ENCODE results near the gene SENP8. TPM values are rescaled to one million over a fixed set of nuclear protein-coding genes. Genes with fewer than 3 reads are reported as not detected.
A peak's percentile ranks its signal among the peaks of the same experiment; 100 is the strongest.

The SENP8 gene
- total and polyA plus RNA-seq, 2 of the 13 experiments (the other 11 are each of a cell fraction or from before 2014, with no cell fraction given): 2.7 to 3.0 TPM

DNA sequence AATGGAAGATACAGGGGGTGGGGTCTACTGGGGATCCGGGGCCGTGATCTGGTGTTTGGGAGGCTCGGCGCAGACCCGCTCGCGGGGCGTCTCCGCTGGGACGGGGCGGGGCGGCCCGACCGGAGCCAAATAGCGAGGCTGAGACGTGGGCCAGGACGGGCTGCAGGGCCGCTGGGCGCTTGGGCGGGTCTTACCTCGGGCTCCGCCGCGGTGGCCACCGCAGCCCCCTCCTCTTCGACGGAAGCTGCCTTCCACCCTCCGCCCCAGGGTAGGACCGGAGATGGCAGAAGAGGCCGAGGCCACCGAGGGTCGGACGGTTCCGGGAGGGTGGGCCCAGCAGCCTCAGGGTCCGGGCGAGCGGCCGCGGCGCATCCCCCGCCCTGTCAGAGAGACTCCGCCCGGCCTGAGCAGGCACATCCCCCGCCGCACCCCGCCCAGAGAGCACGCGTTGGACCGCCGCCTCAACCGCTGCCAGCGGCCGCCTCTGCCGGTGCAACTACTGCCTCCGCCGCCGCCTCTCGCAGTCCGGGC is 652 bp upstream of the SENP8 start (continued):
- TF ChIP-seq PTBP1 (IDR thresholded peaks at IDR 0.05; ENCODE audit: low read depth, low read length, poor library complexity, severe bottlenecking): no peak
- no peak for TF ChIP-seq ZNF878 (CRISPR knock-in tag; IDR thresholded peaks at IDR 0.05)
- TF ChIP-seq ZNF607 (CRISPR knock-in tag; IDR thresholded peaks at IDR 0.05; ENCODE audit: borderline replicate concordance): 0 out of 2 replicates have a peak, but pooled peaks have one; percentile 15
- TF ChIP-seq, protein P1, sequence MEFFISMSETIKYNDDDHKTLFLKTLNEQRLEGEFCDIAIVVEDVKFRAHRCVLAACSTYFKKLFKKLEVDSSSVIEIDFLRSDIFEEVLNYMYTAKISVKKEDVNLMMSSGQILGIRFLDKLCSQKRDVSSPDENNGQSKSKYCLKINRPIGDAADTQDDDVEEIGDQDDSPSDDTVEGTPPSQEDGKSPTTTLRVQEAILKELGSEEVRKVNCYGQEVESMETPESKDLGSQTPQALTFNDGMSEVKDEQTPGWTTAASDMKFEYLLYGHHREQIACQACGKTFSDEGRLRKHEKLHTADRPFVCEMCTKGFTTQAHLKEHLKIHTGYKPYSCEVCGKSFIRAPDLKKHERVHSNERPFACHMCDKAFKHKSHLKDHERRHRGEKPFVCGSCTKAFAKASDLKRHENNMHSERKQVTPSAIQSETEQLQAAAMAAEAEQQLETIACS (CRISPR knock-in tag; IDR thresholded peaks at IDR 0.05): no peak
- no peak for TF ChIP-seq KLF12 (CRISPR knock-in tag; IDR thresholded peaks at IDR 0.05; ENCODE audit: borderline replicate concordance)
- TF ChIP-seq ZNF7 (CRISPR knock-in tag; IDR thresholded peaks at IDR 0.05): no peak
- no peak for TF ChIP-seq NFE2L1 (CRISPR knock-in tag; IDR thresholded peaks at IDR 0.05; ENCODE audit: borderline replicate concordance)
- TF ChIP-seq, protein P2, sequence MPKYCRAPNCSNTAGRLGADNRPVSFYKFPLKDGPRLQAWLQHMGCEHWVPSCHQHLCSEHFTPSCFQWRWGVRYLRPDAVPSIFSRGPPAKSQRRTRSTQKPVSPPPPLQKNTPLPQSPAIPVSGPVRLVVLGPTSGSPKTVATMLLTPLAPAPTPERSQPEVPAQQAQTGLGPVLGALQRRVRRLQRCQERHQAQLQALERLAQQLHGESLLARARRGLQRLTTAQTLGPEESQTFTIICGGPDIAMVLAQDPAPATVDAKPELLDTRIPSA (CRISPR knock-in tag; IDR thresholded peaks at IDR 0.05; ENCODE audit: borderline replicate concordance): 0 out of 2 replicates have a peak, but pooled peaks have one; percentile 56
- TF ChIP-seq KDM1A (CRISPR knock-in tag; IDR thresholded peaks at IDR 0.05): no peak
- TF ChIP-seq, protein P3, sequence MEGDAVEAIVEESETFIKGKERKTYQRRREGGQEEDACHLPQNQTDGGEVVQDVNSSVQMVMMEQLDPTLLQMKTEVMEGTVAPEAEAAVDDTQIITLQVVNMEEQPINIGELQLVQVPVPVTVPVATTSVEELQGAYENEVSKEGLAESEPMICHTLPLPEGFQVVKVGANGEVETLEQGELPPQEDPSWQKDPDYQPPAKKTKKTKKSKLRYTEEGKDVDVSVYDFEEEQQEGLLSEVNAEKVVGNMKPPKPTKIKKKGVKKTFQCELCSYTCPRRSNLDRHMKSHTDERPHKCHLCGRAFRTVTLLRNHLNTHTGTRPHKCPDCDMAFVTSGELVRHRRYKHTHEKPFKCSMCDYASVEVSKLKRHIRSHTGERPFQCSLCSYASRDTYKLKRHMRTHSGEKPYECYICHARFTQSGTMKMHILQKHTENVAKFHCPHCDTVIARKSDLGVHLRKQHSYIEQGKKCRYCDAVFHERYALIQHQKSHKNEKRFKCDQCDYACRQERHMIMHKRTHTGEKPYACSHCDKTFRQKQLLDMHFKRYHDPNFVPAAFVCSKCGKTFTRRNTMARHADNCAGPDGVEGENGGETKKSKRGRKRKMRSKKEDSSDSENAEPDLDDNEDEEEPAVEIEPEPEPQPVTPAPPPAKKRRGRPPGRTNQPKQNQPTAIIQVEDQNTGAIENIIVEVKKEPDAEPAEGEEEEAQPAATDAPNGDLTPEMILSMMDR (CRISPR knock-in tag; IDR thresholded peaks at IDR 0.05): no peak
- TF ChIP-seq SIN3A (IDR thresholded peaks at IDR 0.05; ENCODE audit: borderline replicate concordance, low read depth, low read length): peak; percentile 7; the same call in 1 of the 2 replicates
- TF ChIP-seq, protein P4, sequence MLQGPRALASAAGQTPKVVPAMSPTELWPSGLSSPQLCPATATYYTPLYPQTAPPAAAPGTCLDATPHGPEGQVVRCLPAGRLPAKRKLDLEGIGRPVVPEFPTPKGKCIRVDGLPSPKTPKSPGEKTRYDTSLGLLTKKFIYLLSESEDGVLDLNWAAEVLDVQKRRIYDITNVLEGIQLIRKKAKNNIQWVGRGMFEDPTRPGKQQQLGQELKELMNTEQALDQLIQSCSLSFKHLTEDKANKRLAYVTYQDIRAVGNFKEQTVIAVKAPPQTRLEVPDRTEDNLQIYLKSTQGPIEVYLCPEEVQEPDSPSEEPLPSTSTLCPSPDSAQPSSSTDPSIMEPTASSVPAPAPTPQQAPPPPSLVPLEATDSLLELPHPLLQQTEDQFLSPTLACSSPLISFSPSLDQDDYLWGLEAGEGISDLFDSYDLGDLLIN (CRISPR knock-in tag; IDR thresholded peaks at IDR 0.05; ENCODE audit: borderline replicate concordance): peak; percentile 24; the same call in 1 of the 2 replicates
- no peak for TF ChIP-seq ZNF335 (CRISPR knock-in tag; IDR thresholded peaks at IDR 0.05)
- no peak for TF ChIP-seq SALL2 (CRISPR knock-in tag; IDR thresholded peaks at IDR 0.05)
- TF ChIP-seq, protein P5, sequence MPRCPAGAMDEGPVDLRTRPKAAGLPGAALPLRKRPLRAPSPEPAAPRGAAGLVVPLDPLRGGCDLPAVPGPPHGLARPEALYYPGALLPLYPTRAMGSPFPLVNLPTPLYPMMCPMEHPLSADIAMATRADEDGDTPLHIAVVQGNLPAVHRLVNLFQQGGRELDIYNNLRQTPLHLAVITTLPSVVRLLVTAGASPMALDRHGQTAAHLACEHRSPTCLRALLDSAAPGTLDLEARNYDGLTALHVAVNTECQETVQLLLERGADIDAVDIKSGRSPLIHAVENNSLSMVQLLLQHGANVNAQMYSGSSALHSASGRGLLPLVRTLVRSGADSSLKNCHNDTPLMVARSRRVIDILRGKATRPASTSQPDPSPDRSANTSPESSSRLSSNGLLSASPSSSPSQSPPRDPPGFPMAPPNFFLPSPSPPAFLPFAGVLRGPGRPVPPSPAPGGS (CRISPR knock-in tag; IDR thresholded peaks at IDR 0.05): no peak; the same call in 1 of the 2 replicates
- TF ChIP-seq RBM39 (IDR thresholded peaks at IDR 0.05; ENCODE audit: low read depth, low read length, poor library complexity, severe bottlenecking): no peak
- TF ChIP-seq, protein P6, sequence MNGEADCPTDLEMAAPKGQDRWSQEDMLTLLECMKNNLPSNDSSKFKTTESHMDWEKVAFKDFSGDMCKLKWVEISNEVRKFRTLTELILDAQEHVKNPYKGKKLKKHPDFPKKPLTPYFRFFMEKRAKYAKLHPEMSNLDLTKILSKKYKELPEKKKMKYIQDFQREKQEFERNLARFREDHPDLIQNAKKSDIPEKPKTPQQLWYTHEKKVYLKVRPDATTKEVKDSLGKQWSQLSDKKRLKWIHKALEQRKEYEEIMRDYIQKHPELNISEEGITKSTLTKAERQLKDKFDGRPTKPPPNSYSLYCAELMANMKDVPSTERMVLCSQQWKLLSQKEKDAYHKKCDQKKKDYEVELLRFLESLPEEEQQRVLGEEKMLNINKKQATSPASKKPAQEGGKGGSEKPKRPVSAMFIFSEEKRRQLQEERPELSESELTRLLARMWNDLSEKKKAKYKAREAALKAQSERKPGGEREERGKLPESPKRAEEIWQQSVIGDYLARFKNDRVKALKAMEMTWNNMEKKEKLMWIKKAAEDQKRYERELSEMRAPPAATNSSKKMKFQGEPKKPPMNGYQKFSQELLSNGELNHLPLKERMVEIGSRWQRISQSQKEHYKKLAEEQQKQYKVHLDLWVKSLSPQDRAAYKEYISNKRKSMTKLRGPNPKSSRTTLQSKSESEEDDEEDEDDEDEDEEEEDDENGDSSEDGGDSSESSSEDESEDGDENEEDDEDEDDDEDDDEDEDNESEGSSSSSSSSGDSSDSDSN (CRISPR knock-in tag; IDR thresholded peaks at IDR 0.05): peak; percentile 77

Measured in HepG2 (cell line).